ENCODE data around the gene IGF1.
"Not testable (repeated sequence)": the region's sequence is repeated elsewhere in the genome, so short reads cannot be mapped to it uniquely, and the experiment has no call there.

The IGF1 gene

GRCh38 chr12:102379346-102380162, 100.8 kb downstream of the IGF1 start:
- peak in 1 of 14 donors; percentile 4 for DNase-seq

- no peak for DNase-seq
Observed at GRCh38 chr12:102376781-102377180, 103.6 kb downstream of the IGF1 start.

DNA sequence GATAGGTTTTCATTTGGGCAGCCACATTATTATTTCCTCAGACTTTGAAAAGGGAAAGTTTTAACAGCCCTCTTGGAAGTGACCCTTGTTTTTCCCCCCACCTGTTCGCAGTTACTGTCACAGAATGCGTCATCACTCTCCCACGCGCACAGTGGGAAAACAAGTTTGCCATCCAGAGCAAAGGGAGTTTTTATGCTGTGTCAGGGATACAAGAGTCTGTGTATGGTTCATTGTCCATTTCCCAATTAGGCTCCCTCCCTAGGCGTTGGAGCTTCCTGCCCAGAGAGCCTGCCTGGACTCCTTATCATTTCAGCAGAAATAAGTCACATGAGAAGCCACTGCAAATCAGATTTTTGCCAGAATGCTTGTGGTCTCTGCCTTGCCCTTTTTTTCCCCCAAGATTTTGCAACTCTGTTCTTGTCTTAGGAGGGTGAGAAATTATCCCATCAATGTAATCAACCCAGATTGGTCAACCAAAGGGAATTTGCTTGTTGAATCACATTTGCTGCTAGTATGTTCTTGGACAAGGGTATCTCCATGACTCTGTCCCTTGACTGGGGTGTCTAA, 104.1 kb downstream of the IGF1 start:
- DNase-seq: no peak

DNA sequence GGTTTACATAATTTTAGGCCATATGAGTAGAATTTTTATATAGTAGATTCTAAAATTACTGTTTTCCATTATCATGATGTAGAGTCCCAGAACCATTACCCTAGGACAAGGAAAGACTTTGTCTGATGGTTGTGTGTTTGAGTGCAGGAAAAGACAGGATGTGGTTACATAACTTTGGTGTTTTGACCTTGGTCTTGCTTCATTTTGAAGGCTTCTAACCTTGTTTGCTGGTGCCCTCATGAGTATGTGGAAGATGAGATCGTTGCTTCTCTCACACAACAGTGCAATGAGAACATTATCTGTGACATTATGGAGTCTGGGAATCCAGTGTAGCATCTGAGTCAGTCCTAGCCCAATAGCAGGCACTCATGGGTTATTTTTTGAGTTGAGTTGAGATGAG, 106.2 kb downstream of the IGF1 start:
- DNase-seq: no peak

DNA sequence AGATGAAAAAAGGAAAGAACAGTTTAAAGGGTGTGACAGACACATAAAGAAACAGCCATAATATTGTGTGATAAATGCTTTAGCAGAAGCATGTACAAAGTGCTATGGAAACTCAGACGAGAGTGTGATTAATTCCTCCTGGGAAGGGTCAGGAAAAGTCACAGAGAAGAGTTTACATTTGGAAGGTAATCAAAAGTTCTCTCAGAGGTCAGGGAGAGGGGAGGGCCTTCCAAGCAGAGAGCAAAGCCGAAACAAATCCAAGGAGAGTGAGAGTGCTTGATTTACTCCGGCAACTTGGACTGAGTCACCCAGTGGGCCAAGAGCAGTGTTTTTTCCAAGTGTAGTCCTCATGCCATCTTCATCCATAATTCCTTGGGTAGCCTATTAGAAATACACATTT, 108.3 kb downstream of the IGF1 start:
- DNase-seq: no peak

GRCh38 chr12:102371165-102371564, 109.2 kb downstream of the IGF1 start:
- no peak for DNase-seq

DNA sequence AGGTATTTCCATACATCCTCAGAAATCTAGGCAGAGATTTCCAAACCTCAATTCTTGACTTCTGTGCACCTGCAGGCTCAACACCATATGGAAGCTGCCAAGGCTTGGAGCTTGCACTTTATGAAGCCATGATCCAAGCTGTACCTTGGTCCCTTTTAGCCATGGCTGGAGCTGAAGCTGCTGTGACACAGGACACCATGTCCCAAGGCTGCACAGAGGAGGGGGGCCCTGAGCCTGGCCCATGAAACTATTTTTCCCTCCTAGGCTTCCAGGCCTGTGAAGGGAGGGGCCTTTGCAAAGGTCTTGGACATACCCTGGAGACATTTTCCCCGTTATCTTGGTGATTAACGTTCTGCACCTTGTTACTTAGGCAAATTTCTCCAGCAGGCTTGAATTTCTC, 110.5 kb downstream of the IGF1 start:
- no peak for DNase-seq

- DNase-seq: no peak
Observed at GRCh38 chr12:102365365-102365764, 115.0 kb downstream of the IGF1 start.

DNA sequence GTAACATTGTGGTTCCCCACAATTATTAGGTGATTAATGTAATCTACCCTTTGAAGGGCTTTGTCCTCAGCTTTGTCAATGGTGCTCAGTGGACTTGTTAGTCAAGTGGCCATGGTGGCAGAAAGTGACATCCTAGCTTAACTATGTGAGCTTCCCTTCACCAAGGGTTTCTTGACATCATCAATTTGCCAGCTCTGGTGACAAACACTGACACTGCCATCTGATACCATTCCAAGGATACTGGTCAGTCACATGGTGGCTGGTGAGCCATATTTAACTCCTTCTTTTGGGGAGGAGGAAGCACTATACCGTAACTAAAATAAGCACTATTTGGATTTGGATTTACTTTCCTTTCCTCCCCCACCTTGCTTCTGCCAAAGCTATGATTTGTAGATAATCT, 115.7 kb downstream of the IGF1 start:
- no peak for DNase-seq

- no peak for DNase-seq
Observed at GRCh38 chr12:102356690-102357089, 123.7 kb downstream of the IGF1 start.

GRCh38 chr12:102354281-102354680, 126.1 kb downstream of the IGF1 start:
- not testable (repeated sequence) for DNase-seq

DNA sequence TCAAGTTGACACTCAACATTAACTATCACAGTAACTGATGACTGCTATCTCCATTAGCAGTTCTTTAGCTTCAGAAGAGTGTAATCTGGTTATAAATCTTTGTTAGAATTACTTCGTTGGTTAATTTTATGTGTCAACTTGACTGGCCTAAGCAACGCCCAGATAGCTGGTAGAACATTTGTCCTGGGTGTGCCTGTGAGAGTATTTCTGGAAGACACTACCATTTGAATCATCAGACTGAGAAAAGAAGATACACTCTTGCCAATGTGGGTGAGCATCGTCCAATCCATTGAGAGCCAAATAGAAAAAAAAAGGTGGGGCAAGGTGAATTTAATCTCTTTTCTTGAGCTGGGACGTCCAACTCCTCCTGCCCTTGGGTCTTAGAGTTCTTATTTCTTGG, 129.0 kb downstream of the IGF1 start:
- no peak for DNase-seq

- no peak for DNase-seq
Observed at GRCh38 chr12:102350070-102350469, 130.3 kb downstream of the IGF1 start.

DNA sequence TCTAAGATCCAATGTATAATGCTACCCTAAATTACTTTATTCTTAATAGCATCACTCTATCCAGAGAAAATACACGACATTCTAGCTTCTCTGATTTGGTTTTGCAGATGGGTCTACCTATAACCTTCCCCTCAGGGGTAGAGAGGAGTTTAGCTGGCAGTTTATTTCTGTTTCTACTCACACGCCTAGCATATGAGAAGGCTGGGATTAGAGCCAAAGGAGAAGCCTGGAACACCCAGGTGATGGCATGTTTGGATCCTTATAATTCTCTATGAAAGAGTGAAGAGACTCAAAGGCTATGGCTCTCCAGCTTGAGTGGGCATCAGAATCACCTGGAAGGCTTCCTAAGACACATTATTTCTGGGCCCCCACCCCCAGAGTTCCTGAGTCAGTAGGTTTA, 131.3 kb downstream of the IGF1 start:
- DNase-seq: no peak

GRCh38 chr12:102347811-102348210, 132.6 kb downstream of the IGF1 start:
- DNase-seq: peak in 1 of 14 donors; percentile 2
